Fibroblast of peridontal ligament (primary cell): ENCODE data around the gene NLRP9.

Experiments used
- DNase-seq: peaks from one replicate; pipeline ENCODE4 v3.0.0-alpha.2; 2010; ENCODE audit errors: extremely low read depth

NLRP9 gene

GRCh38 chr19:55687281-55688201 lies 50.7 kb downstream of the NLRP9 start:
- no peak for DNase-seq

- no peak for DNase-seq
Measured at GRCh38 chr19:55686311-55687050, 51.7 kb downstream of the NLRP9 start.

- DNase-seq, result no peak
Measured at GRCh38 chr19:55685776-55686175, 52.4 kb downstream of the NLRP9 start.

- DNase-seq, result no peak
Measured at GRCh38 chr19:55684946-55685681, 53.1 kb downstream of the NLRP9 start.

GRCh38 chr19:55683449-55684261 lies 54.5 kb downstream of the NLRP9 start:
- no peak for DNase-seq

- DNase-seq, result peak; percentile 28
Measured at GRCh38 chr19:55681131-55682092, 56.8 kb downstream of the NLRP9 start.

GRCh38 chr19:55680339-55681130 lies 57.7 kb downstream of the NLRP9 start:
- no peak for DNase-seq

GRCh38 chr19:55679343-55680257 lies 58.6 kb downstream of the NLRP9 start:
- DNase-seq, result no peak

- DNase-seq, result no peak
Measured at GRCh38 chr19:55678121-55678671, 60.0 kb downstream of the NLRP9 start.

GRCh38 chr19:55677572-55678028 lies 60.6 kb downstream of the NLRP9 start:
- no peak for DNase-seq

GRCh38 chr19:55676889-55677505 lies 61.2 kb downstream of the NLRP9 start:
- DNase-seq, result no peak

- no peak for DNase-seq
Measured at GRCh38 chr19:55676383-55676782, 61.8 kb downstream of the NLRP9 start.

- no peak for DNase-seq
Measured at GRCh38 chr19:55675661-55676354, 62.4 kb downstream of the NLRP9 start.

GRCh38 chr19:55674841-55675660 lies 63.2 kb downstream of the NLRP9 start, which contains the start of gene EPN1:
EPN1 (plus strand) TSS chr19:55675226; CDS start chr19:55678628, 3,402 bp downstream.
- DNase-seq, result peak; percentile 92

GRCh38 chr19:55674459-55674840 lies 63.8 kb downstream of the NLRP9 start:
- DNase-seq, result no peak

- DNase-seq, result no peak
Measured at GRCh38 chr19:55673889-55674288, 64.3 kb downstream of the NLRP9 start.
